ENCODE measurements around the gene SPATA32. TPM values are rescaled to one million over a fixed set of nuclear protein-coding genes. Genes with fewer than 3 reads are reported as not detected.

SPATA32 gene
- total and polyA plus RNA-seq, 2 donors = 0.05 to 0.21 TPM

- Histone ChIP-seq H3K27me3 (ENCODE audit: control insufficient read depth in 2 of 2, insufficient read depth in 1 of 2, low read length in 1 of 2) (no peaks in the 10 kb centered on the region), H3K36me3 (ENCODE audit: control insufficient read depth in 2 of 2, insufficient read depth in 2 of 2, low read length in 1 of 2) (peaks cover 9 to 20% of the 10 kb centered on the region in 2 donors), H3K4me3 (ENCODE audit: low read length in 2 of 2) (no peak overlapping the region), H3K27ac (ENCODE audit: low read depth in 1 of 2, low read length in 1 of 2) (no peak overlapping the region), H3K4me1 (ENCODE audit: control insufficient read depth in 2 of 2, insufficient read depth in 2 of 2, low read length in 2 of 2) (peaks cover 2 to 52% of the 10 kb centered on the region in 2 donors), H3K9me3 (ENCODE audit: control insufficient read depth in 2 of 2, insufficient read depth in 1 of 2, low read length in 1 of 2) (peaks cover 0 to 5% of the 10 kb centered on the region in 2 donors)
- no peak for DNase-seq (ENCODE audit: low read depth in 6 of 9, low spot score in 9 of 9)
- WGBS = 79% methylated on average over 7 of the region's 7 CpGs
These were observed 34.3 kb upstream of the SPATA32 start for GRCh38 chr17:45296003-45296832.

GRCh38 chr17:45294506-45294905 is 32.6 kb upstream of the SPATA32 start:
- WGBS = 94% methylated on average over 3 of the region's 3 CpGs

GRCh38 chr17:45293413-45294211 is 31.7 kb upstream of the SPATA32 start:
- no peaks in the 10 kb centered on the region for H3K27me3 ChIP-seq (ENCODE audit: control insufficient read depth in 2 of 2, insufficient read depth in 1 of 2, low read length in 1 of 2)
- peaks cover 2 to 53% of the 10 kb centered on the region in 2 donors for H3K4me1 ChIP-seq (ENCODE audit: control insufficient read depth in 2 of 2, insufficient read depth in 2 of 2, low read length in 2 of 2)
- WGBS = 90% methylated on average over 10 of the region's 10 CpGs
- peak overlapping the region in 1 of 2 donors; percentile 25 for H3K27ac ChIP-seq (ENCODE audit: low read depth in 1 of 2, low read length in 1 of 2)
- H3K9me3 ChIP-seq (ENCODE audit: control insufficient read depth in 2 of 2, insufficient read depth in 1 of 2, low read length in 1 of 2) = peaks cover 0 to 5% of the 10 kb centered on the region in 2 donors
- peaks cover 28 to 39% of the 10 kb centered on the region in 2 donors for H3K36me3 ChIP-seq (ENCODE audit: control insufficient read depth in 2 of 2, insufficient read depth in 2 of 2, low read length in 1 of 2)
- DNase-seq (ENCODE audit: low read depth in 6 of 9, low spot score in 9 of 9) = no peak
- H3K4me3 ChIP-seq (ENCODE audit: low read length in 2 of 2) = no peak overlapping the region

More at GRCh38 chr17:45294506-45294905, 32.6 kb upstream of the SPATA32 start:
- H3K36me3 ChIP-seq (ENCODE audit: control insufficient read depth in 2 of 2, insufficient read depth in 2 of 2, low read length in 1 of 2) = peaks cover 19 to 34% of the 10 kb centered on the region in 2 donors
- no peak overlapping the region for H3K27ac ChIP-seq (ENCODE audit: low read depth in 1 of 2, low read length in 1 of 2)
- no peaks in the 10 kb centered on the region for H3K27me3 ChIP-seq (ENCODE audit: control insufficient read depth in 2 of 2, insufficient read depth in 1 of 2, low read length in 1 of 2)
- peaks cover 2 to 59% of the 10 kb centered on the region in 2 donors for H3K4me1 ChIP-seq (ENCODE audit: control insufficient read depth in 2 of 2, insufficient read depth in 2 of 2, low read length in 2 of 2)
- DNase-seq (ENCODE audit: low read depth in 6 of 9, low spot score in 9 of 9) = no peak
- no peak overlapping the region for H3K4me3 ChIP-seq (ENCODE audit: low read length in 2 of 2)
- peaks cover 0 to 5% of the 10 kb centered on the region in 2 donors for H3K9me3 ChIP-seq (ENCODE audit: control insufficient read depth in 2 of 2, insufficient read depth in 1 of 2, low read length in 1 of 2)

GRCh38 chr17:45292696-45293412 is 31.0 kb upstream of the SPATA32 start:
- 87% methylated on average over 12 of the region's 12 CpGs for WGBS

GRCh38 chr17:45291171-45291805 is 29.4 kb upstream of the SPATA32 start:
- Histone ChIP-seq H3K9me3 (ENCODE audit: control insufficient read depth in 2 of 2, insufficient read depth in 1 of 2, low read length in 1 of 2) (peaks cover 0 to 5% of the 10 kb centered on the region in 2 donors), H3K36me3 (ENCODE audit: control insufficient read depth in 2 of 2, insufficient read depth in 2 of 2, low read length in 1 of 2) (peaks cover 50 to 55% of the 10 kb centered on the region in 2 donors), H3K4me1 (ENCODE audit: control insufficient read depth in 2 of 2, insufficient read depth in 2 of 2, low read length in 2 of 2) (peaks cover 2 to 53% of the 10 kb centered on the region in 2 donors), H3K27ac (ENCODE audit: low read depth in 1 of 2, low read length in 1 of 2) (peak overlapping the region in 1 of 2 donors; percentile 17), H3K27me3 (ENCODE audit: control insufficient read depth in 2 of 2, insufficient read depth in 1 of 2, low read length in 1 of 2) (no peaks in the 10 kb centered on the region), H3K4me3 (ENCODE audit: low read length in 2 of 2) (no peak overlapping the region)
- no peak for DNase-seq (ENCODE audit: low read depth in 6 of 9, low spot score in 9 of 9)
- 75% methylated on average over 5 of the region's 5 CpGs for WGBS

More at GRCh38 chr17:45292696-45293412, 31.0 kb upstream of the SPATA32 start:
- Histone ChIP-seq H3K27me3 (ENCODE audit: control insufficient read depth in 2 of 2, insufficient read depth in 1 of 2, low read length in 1 of 2) (no peaks in the 10 kb centered on the region), H3K9me3 (ENCODE audit: control insufficient read depth in 2 of 2, insufficient read depth in 1 of 2, low read length in 1 of 2) (peaks cover 0 to 5% of the 10 kb centered on the region in 2 donors), H3K27ac (ENCODE audit: low read depth in 1 of 2, low read length in 1 of 2) (no peak overlapping the region), H3K4me1 (ENCODE audit: control insufficient read depth in 2 of 2, insufficient read depth in 2 of 2, low read length in 2 of 2) (peaks cover 2 to 54% of the 10 kb centered on the region in 2 donors), H3K36me3 (ENCODE audit: control insufficient read depth in 2 of 2, insufficient read depth in 2 of 2, low read length in 1 of 2) (peaks cover 35 to 43% of the 10 kb centered on the region in 2 donors), H3K4me3 (ENCODE audit: low read length in 2 of 2) (no peak overlapping the region)
- no peak for DNase-seq (ENCODE audit: low read depth in 6 of 9, low spot score in 9 of 9)

- peaks cover 2 to 52% of the 10 kb centered on the region in 2 donors for H3K4me1 ChIP-seq (ENCODE audit: control insufficient read depth in 2 of 2, insufficient read depth in 2 of 2, low read length in 2 of 2)
- no peaks in the 10 kb centered on the region for H3K27me3 ChIP-seq (ENCODE audit: control insufficient read depth in 2 of 2, insufficient read depth in 1 of 2, low read length in 1 of 2)
- H3K4me3 ChIP-seq (ENCODE audit: low read length in 2 of 2) = no peak overlapping the region
- peak overlapping the region; percentile 0 to 64 for H3K27ac ChIP-seq (ENCODE audit: low read depth in 1 of 2, low read length in 1 of 2)
- DNase-seq (ENCODE audit: low read depth in 6 of 9, low spot score in 9 of 9) = no peak
- H3K9me3 ChIP-seq (ENCODE audit: control insufficient read depth in 2 of 2, insufficient read depth in 1 of 2, low read length in 1 of 2) = peaks cover 0 to 5% of the 10 kb centered on the region in 2 donors
- WGBS = 96% methylated on average over 11 of the region's 11 CpGs
- H3K36me3 ChIP-seq (ENCODE audit: control insufficient read depth in 2 of 2, insufficient read depth in 2 of 2, low read length in 1 of 2) = peaks cover 53 to 60% of the 10 kb centered on the region in 2 donors
These were observed 28.4 kb upstream of the SPATA32 start for GRCh38 chr17:45290269-45290765.

- peaks cover 0 to 5% of the 10 kb centered on the region in 2 donors for H3K9me3 ChIP-seq (ENCODE audit: control insufficient read depth in 2 of 2, insufficient read depth in 1 of 2, low read length in 1 of 2)
- H3K27me3 ChIP-seq (ENCODE audit: control insufficient read depth in 2 of 2, insufficient read depth in 1 of 2, low read length in 1 of 2) = no peaks in the 10 kb centered on the region
- DNase-seq (ENCODE audit: low read depth in 6 of 9, low spot score in 9 of 9) = no peak
- H3K4me3 ChIP-seq (ENCODE audit: low read length in 2 of 2) = no peak overlapping the region
- 93% methylated on average over 15 of the region's 15 CpGs for WGBS
- peak overlapping the region; percentile 52 to 64 for H3K27ac ChIP-seq (ENCODE audit: low read depth in 1 of 2, low read length in 1 of 2)
- peaks cover under 1 to 56% of the 10 kb centered on the region in 2 donors for H3K4me1 ChIP-seq (ENCODE audit: control insufficient read depth in 2 of 2, insufficient read depth in 2 of 2, low read length in 2 of 2)
- peaks cover 56 to 65% of the 10 kb centered on the region in 2 donors for H3K36me3 ChIP-seq (ENCODE audit: control insufficient read depth in 2 of 2, insufficient read depth in 2 of 2, low read length in 1 of 2)
These were observed 27.7 kb upstream of the SPATA32 start for GRCh38 chr17:45289301-45290268.

Data from thymus (tissue), 11 donors.